ENCODE measurements around the gene ADISSP.

DNA sequence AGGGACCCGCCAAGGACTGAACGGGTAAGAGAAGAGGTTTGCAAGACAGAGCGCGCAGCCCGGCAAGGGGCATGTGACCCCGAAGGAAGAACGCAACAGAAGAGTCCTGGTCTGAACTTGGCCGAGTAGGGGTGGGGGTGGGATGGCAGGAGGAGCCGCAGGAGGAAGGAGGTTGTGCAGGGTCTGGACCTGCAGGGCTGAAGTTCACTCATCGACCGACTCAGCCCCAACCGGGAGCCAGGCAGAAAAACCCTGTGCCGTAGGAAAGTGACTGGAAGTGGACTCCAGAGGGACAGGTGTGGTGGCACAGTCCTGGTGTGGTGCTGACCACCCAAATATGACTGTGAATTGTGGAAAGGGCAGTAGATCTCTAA, 15.2 kb downstream of the ADISSP start:
- TF ChIP-seq, protein P1, sequence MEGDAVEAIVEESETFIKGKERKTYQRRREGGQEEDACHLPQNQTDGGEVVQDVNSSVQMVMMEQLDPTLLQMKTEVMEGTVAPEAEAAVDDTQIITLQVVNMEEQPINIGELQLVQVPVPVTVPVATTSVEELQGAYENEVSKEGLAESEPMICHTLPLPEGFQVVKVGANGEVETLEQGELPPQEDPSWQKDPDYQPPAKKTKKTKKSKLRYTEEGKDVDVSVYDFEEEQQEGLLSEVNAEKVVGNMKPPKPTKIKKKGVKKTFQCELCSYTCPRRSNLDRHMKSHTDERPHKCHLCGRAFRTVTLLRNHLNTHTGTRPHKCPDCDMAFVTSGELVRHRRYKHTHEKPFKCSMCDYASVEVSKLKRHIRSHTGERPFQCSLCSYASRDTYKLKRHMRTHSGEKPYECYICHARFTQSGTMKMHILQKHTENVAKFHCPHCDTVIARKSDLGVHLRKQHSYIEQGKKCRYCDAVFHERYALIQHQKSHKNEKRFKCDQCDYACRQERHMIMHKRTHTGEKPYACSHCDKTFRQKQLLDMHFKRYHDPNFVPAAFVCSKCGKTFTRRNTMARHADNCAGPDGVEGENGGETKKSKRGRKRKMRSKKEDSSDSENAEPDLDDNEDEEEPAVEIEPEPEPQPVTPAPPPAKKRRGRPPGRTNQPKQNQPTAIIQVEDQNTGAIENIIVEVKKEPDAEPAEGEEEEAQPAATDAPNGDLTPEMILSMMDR (IDR thresholded peaks at IDR 0.05 in 8 of 11, conservative IDR thresholded peaks at IDR 0.05 in 3 of 11), result no peak
- no peak for TF ChIP-seq POLR2A (IDR thresholded peaks at IDR 0.05)
